Right renal cortex interstitium (tissue), 3 donors: ENCODE measurements around the gene C11orf58. TPM values are rescaled to one million over a fixed set of nuclear protein-coding genes. Genes with fewer than 3 reads are reported as not detected.

Experiments
- DNase-seq, 3 donors: peaks; one replicate each; pipeline ENCODE4 v3.0.0-alpha.2; 2013; ENCODE audit warnings: low read depth in 3 of 3, low spot score in 2 of 3
- polyA plus RNA-seq, 3 donors: library from polyadenylated mRNA; unstranded; fragments of 120-200 nt; gene quantifications; one replicate each; pipeline ENCODE4 v1.2.1, GENCODE V29; 2013; ENCODE audit not compliant: insufficient read length in 3 of 3

C11orf58 gene
- polyA plus RNA-seq, 3 donors: 400 to 424 (median 422) TPM

DNA sequence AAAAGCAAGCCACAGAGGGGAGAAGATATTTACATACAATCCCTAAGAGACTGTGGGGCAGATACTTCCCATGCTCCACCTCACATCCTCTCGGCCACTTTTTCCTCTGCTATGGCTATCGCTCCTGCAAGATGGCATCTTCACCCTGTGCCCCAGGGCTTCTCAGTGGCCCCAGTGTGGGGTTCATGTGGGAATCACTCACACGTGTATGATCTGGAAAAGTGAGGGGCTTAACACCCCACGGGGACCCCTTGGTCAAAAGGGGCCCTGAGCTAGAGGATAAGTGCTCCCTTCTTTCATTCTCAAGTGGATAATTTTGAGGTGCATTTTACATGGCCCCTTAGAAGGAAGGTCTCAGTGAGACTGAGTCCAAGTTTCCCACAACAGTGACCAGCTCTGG lies 28.7 kb downstream of the C11orf58 start:
- DNase-seq: no peak

DNA sequence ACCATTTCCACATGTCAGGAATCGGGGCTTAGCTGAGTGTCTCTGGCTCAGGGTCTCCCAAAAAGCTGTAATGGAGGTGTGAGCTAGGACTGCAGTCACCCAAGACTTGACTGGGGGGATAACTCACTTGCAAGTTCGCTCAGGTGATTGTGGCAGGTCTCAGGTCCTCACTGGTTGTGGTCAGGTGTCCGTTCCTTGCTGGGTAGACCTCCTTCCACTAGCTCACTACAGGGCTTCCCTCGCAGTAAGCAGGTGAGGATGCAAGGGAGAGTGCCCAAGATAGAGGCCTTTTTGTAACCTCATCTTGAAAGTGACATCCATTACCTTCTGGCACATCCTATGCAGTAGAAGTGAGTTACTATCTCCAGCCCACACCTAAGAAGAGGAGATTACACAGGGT lies 29.5 kb downstream of the C11orf58 start:
- DNase-seq: no peak

DNA sequence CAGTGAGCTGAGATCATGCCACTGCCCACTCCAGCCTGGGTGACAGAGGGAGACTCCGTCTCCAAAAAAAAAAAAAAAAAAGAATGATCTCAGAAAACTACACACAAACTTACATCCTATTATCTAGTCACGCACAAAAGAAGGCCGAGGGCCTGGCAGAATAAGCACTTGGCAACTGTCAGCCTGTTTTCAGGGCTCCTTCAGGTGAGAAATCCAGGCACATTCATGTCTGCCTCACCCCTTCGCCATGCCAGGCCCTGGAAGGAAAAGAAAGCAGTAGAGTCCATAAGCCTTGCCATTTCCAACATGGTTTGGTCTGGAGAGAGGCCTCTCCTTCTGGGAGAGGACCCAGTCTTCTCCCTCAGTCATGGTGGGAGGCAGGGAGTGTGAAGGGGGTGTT lies 30.9 kb downstream of the C11orf58 start:
- DNase-seq: no peak

DNA sequence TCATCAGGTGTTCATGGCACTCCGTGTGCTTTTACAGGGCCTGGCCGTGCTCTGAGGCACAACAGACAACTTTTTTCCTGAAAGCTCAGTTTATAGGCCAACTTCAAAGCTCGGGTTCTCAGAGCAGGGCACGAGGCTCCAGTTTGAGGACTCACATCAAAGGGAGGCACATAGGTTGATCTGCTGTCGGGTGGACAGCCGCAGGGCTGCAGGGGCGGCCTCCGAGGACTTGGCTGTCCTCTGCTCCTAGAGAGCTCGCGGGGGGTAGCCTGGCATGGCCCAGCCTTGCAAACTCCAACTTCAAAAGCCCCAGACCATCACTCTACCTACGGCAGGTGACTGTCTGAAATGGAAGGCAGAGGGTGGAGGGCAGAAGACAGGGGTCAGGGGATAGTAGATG lies 31.6 kb downstream of the C11orf58 start:
- DNase-seq: no peak

DNA sequence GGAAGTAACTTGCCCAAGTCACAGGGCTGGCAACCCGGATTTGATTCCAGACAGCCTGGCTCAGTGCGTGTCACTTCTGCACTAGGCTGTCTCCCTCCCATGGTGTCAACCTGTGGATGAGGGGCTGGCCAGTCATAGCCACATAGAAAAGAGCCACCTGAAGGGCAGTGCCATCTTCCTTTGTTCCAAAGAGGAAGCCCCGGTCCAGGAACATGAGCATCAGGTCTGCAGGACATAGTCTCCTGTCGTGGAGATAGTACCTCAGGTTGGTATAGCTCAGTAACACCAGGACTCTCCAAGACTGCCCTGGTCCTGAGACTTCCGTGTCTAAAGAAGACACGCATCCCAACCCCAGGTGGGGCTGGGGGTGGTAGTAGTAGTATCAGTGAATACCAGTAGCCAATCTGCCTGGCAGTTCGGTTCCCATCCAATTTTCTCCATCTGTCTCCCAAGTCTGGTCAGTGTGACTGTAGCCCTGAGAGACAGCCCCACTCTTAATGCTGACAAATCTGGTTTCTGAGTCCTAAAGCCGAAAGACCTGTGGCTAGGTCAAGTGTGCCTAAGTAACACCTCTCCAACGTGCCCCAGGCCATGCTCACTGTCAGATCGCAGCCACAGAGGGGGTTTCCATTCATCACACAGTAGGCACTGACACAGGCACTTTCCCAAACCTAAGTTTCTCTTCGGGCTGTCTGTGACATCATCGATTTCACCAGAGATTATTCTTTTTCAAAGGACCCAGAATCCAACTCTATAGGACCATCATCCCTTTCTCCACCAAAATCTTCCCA lies 33.1 kb downstream of the C11orf58 start:
- no peak for DNase-seq

DNA sequence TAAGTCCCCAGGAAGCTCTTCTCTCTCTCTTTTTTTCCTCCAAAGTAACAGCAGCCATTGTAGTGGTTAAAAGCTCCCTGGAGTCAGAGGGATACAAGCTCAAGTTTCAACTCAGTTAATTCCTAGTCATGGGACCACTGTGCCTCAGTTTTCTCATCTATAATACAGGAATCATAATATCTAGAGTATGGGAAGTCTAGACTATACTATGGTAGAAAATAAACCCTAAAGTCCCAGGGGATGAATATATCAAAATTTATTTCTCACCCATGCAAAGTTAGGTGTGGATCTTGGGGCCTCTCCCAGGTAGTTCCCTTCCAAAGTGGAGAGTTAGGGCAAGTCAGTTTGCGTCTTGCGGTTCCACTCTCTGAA lies 33.7 kb downstream of the C11orf58 start:
- no peak for DNase-seq

DNA sequence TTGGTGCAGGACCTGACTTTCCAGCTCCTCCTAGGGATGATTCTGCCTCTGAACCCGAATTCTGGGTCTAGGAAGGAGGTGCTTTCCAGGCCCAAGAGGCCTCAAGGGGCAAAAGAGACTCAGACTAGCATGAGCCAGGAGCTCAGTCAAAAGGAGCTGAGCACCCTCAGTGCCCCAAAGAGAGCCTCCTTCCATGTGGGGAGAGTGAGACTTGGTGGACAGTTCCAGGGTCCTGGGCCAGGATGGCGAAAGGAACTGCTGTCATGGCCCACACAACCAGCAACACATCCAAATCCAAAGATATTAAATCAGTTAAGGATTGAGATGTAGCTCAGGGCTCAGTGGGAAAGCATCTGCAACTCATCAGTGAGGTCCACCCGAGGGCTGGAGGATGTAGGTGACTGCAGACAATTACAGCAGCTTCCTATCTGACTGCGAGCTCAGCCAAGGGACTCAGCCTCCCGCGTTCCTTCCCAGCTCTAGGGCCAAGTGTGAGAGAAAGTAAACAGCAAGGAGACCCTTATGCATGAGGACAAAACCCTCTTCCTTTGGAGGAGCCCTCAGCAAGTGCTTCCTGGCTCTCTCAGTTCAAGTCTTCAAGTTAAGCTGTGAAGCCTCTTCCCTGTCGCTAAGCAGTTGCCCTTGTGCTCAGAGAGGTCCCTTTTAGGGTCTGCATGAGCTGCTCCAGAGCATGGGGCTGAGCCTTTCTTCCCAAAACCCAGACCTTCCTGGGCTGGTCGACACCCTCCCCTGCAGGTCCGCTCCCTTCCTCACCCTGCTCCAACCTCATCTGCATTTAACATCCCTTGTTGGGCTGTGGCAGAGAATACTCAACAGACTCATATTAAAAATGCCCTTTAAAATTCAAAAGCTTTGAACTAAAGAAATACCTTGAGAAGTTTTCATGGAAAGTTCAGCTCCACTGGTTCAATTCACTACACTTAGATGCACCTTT lies 35.8 kb downstream of the C11orf58 start:
- no peak for DNase-seq

DNA sequence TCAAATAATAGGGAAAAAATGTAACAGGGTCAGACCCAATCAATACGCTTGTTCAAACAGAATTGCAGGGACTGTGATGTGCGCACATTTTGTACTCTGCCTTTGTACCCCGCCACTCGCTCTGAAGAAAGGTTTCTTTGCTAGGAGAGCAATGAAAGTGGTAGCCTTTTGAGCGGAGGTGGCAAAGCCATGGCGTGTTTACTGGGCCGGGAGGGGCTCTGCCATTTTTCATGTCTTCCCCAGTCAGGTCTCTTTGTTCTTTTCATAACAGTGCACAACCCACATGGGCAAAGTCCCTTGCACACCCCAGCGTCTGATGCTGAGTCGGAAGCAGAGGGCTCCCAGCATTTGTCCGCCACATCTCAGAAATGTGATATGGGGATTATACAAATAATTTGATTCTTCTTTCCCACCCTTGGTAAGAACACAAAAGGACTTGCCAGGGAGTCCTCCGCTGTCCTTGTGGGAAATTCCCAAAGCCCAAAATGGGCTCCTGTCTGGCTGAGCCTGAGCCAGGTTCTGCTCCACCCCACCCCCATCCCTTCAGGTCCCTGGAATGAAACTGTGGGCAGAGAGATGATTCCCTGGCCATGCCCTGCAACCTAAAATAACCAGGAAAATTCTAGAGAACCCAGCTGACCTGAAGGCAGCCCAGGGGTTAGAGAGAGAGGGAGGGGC lies 36.6 kb downstream of the C11orf58 start:
- no peak for DNase-seq

DNA sequence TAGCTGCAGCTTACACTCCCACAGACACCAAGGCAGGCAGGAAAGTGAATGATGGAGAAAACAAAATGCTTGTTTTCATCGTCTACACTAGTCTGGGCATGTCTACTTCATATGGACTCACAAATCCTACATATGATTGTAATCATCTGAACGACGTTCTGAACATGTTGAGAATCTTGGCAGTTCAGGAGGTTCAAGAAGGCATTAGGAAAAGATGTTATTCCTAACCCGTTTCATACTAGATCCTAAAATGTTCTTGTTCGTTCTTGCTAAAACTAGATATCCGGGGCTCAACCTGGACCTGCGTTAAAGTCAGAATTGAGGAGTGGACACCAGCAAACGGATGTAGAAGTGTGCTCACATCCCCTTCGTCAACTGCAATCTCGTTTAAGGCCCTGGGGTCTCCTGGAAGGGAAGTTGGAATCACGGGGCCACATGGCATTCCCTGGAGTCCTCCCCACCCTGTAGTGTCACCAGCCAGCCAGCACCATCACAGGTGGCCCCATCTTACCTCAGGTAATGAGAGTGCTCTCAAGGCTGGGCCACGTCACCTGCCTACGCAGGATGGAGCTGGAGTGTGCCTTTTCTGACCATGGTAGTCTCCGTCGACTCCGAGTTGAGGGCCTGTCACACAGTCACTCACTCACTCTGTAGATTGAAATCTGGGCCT lies 37.3 kb downstream of the C11orf58 start:
- DNase-seq: no peak

DNA sequence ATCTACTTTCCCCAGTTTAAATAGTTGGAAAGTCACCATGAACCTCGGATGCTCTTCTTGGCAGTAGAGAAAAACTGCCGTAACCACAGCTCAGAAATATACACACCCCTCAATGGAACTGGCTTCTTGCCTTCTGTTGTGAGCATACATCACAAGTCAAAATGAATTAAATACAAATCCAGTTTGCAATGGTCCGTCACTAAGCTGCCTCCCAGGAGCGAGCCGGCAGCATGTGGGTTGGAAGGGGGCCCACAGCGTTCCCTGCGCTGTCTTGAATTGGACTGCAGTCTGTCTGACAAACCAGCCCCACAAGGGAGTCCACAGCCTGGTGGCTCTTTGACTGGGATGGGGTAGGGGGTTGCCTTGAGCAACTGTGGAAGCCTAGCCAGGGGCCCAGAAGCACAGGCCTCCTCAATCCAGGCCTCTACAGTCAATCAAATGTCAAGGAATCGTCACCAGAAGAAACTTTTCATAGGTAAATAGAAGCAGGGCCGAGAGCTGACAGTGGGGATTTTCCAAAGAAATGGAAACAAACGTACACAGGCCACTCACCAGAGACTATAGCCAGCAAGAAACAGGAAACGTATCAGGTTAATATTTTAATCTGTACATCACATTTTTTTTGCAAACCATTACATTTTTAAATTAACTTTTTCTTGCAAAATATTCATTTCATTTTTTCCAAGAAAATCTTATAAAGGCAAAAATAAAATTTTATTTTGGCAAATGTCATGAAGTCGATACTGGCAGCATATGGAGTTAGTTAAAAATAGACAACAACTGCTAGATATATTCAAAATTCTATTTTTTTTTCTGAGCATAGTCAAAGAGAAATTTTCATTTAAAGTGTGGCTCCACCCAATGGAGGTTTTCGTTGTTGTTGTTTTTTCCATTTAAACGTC lies 38.5 kb downstream of the C11orf58 start:
- DNase-seq: no peak

DNA sequence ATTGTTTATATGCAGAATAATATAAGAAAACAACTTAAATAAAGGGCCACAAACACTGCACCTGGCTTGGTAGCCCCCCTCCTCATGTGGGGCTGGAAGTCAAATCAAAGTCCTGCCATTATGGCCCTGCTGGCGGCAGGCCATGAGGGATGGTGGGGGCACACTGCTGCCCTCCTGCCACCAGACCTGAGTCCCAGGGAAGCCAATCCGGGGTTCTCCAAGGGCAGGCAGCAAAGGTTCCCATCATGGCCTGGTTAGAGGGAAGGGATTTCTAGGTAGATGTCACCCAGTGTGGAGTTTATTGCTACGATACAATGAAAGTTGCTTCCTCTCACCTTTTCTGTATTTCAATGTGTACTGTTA lies 39.1 kb downstream of the C11orf58 start:
- DNase-seq: no peak

DNA sequence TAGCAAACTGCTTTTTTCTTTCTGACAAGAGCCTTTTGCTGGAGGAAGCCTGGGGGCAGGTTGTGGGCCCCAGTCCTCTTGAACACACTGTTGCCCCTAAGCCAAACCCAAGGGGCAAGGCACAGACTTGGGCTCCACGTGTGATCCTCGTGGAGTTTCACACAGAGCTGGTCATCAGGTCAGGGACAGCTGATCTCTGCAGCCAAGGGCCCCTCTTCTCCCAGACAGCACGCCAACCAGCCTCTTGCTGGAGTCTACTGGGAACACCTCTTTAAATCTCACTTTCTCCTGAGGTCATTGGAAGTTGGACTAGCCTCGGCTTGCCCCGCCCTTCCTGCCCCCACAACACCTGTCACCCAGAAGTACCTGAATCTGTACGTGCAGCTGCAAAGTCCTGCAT lies 39.8 kb downstream of the C11orf58 start:
- DNase-seq: no peak

DNA sequence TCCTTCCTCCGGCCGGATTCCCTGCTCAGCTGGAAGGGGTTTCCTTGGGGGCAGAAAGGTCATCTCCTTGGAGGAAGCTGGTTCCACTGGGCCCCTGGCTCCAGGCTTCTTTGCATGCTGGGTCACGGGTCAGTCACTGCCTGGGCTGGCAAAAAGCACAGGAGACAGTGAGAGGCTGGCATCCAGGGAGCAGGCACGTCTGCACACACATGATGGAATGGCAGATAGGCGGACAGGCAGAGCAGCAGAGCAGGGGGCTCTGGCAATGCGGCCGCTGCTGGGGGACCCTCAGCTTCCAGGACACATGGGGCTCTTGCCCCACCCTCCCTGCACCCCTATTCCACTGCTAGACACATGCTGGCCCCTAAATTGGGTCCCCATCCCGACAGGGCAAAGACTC lies 40.4 kb downstream of the C11orf58 start:
- DNase-seq: no peak

DNA sequence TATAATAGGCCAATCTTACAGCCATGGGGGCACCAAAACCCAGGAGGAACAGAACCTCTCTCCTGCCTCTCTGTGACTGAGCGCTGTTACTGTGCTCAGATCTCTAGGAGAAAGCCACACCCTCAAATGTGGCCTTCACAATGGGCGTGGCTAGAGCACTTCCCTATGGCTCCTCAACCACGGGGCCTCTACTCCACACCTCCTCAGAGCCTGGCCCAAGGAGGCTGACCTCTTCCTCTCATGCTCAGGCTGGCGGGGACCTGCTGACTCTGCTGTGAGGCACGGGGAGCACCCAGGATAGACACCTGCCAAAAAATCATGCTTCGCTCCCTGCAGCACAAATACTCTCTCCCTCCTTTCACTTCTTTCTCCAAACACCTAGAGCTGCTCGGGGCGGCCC lies 41.0 kb downstream of the C11orf58 start:
- no peak for DNase-seq

DNA sequence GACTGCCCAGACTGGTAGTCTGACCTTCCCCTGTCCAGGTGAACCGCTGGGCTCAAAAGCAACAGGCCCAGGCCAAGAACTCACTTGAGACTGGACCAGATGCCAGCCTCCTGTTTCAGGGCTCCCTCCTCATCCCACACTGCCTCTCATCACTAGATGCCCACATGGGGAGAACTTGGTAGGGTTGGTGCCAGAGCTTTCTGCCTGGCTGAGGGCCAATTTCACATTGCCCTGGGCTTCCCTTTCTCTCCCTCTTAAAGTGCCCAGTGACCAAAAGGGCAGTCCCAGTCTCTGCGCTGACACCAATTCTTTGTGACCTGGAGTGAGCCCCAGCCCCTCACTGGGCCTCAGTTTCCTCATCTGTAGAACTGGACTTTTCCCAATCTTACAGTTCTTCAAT lies 41.7 kb downstream of the C11orf58 start:
- DNase-seq: no peak

DNA sequence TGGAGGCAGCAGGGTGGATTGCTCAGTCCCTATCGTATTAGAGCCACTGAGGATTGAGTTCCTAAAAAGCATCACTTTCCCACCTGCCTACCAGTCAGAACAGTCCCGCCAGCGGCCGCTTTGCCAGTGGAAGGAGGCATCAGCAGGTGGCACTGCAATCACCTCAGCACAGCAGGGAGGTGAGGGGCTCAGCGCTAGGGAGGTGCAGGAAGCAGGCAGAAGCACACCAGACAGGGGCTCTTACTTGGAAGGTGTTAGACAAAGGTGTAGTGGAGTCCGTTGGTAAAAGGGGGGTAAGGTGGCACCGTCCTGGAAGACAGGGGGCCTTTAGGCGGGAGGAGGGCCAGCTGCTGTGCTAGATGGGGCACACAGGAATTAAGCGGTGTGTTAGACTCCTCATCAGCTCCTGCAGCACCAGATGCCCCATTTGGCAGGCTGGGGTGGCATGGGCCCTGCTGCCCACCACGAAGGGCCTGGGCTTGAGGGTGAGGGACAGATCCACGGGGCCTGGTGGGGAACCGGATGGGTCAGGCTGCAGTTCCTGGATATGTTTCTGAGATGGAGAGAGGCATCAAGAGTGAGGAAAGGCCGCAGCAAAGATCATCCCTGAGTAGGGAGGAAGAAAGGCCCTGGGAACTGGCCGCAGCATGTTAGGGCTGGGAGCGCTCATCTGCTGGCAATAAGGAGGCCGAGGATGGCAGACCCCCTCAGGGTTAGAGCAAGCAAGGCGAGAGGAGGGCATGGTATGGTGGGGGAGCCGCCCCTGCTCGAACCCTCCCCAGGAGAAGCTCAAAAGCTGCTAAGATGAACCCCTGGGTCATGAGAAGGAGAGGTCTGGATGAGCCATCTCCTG lies 42.5 kb downstream of the C11orf58 start:
- DNase-seq: no peak

DNA sequence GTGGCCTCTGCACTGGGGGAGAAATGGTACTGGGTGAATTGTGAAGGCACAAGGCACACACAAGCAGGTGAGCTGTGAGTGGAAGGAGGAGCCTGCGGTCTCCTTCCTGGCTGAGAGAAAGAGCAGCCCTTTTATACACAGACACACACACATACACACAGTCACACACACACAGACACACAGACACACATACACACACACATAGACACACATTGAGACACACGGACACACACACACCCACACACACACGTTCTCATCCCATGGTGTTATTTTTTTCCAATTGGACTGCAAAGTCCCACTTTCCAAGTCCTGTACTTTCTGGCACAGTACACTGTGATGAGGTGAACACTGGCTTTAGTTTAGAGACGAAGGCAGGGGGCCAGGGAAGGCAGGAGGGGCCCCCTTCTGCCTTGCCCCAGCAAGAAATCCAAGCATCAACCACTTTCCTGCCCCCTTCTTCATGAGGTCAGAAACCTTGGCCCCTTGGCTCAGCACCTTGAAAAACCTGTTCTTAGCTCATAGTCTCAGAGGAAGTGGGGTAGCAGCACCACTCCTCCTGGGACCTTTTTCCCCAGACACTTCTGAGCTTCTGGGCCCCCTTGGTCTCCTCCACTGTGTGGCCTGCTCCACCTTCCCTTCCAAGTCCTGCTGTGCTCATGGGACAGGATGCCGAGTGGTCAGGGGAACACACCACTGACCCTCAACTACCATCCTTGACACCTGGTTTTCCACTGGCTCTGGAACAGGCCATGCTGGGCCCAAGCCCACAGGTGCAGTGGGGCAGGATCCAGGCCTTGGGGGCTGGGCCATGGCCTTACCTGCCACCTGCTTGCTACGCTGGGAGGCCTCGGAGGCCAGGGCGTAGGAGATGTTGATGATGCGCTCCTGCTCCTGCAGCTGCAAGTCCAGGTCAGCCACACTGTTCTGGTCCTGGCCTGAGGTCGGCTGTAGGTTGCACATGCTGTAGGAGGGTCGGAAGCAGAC lies 43.8 kb downstream of the C11orf58 start:
- DNase-seq: no peak

DNA sequence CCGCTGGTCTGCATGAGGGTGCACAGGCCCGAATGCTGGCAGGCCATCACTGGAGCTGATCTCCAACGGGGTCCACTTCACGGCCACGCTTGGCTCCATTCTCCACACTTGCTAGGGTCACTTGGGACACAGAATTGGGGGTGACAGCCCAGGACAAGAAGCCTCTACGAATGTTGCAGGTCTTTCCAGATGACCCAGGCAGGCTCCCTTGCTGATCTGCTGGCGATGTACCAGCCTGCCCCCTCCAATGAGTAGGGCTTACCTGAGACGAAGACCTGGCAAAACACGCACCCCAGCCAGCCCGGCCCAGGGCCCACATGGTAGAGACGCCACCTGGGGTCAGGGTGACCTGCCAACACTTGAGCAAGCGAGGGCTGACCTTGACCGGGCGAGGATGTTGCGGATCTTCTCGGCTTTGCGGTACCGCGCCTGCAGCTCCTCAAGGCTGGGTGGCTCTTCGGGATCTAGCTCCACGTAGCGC lies 44.9 kb downstream of the C11orf58 start:
- no peak for DNase-seq
